ENCODE measurements around the gene TTLL9.

The TTLL9 gene

GRCh38 chr20:31951530-31952453, 81.4 kb downstream of the TTLL9 start, which contains the start of gene PDRG1:
TSS of gene PDRG1 (minus strand) at chr20:31952046. CDS start at chr20:31951961, 85 bp downstream.
- DNase-seq, result peak; percentile 91

GRCh38 chr20:31953556-31954148, 83.2 kb downstream of the TTLL9 start:
- no peak for DNase-seq

- DNase-seq, result no peak
Observed at GRCh38 chr20:31954500-31954899, 84.1 kb downstream of the TTLL9 start.

GRCh38 chr20:31956556-31957526, 86.4 kb downstream of the TTLL9 start:
- peak; percentile 99 for DNase-seq

- peak; percentile 99 for DNase-seq
Observed at GRCh38 chr20:31962761-31963160, 92.3 kb downstream of the TTLL9 start.

- DNase-seq, result no peak
Observed at GRCh38 chr20:31963889-31964288, 93.5 kb downstream of the TTLL9 start.

GRCh38 chr20:31966991-31967655, 96.7 kb downstream of the TTLL9 start:
- DNase-seq, result peak; percentile 47

GRCh38 chr20:31967830-31968249, 97.4 kb downstream of the TTLL9 start, which contains the start of gene XKR7:
TSS of gene XKR7 (plus strand) at chr20:31968151. CDS start at chr20:31968176, 25 bp downstream.
- peak; percentile 43 for DNase-seq

- no peak for DNase-seq
Observed at GRCh38 chr20:31968291-31969126, 98.1 kb downstream of the TTLL9 start.

- DNase-seq, result peak; percentile 64
Observed at GRCh38 chr20:31969991-31970390, 99.6 kb downstream of the TTLL9 start.

- DNase-seq, result no peak
Observed at GRCh38 chr20:31972471-31973021, 102.1 kb downstream of the TTLL9 start.

- no peak for DNase-seq
Observed at GRCh38 chr20:31974296-31974695, 103.9 kb downstream of the TTLL9 start.

- no peak for DNase-seq
Observed at GRCh38 chr20:31974951-31975487, 104.6 kb downstream of the TTLL9 start.

- DNase-seq, result no peak
Observed at GRCh38 chr20:31975874-31976273, 105.4 kb downstream of the TTLL9 start.

- DNase-seq, result no peak
Observed at GRCh38 chr20:31977080-31977479, 106.6 kb downstream of the TTLL9 start.

- no peak for DNase-seq
Observed at GRCh38 chr20:31979713-31980426, 109.4 kb downstream of the TTLL9 start.

- no peak for DNase-seq
Observed at GRCh38 chr20:31981784-31982183, 111.3 kb downstream of the TTLL9 start.

GRCh38 chr20:31984981-31985471, 114.6 kb downstream of the TTLL9 start:
- peak; percentile 78 for DNase-seq

GRCh38 chr20:31987744-31988143, 117.3 kb downstream of the TTLL9 start:
- DNase-seq, result no peak

All from NCI-H524 treated with DMSO at 0.1 percent for 48 hours (cell line).